H1 (cell line): ENCODE results near the gene WDR93. TPM values are rescaled to one million over a fixed set of nuclear protein-coding genes. Genes with fewer than 3 reads are reported as not detected.

ENCODE experiments used
- CTCF ChIA-PET: fragments of 300-600 bp; sonication (Branson Sonifier 250); formaldehyde crosslinking; loops from one replicate; lab custom pipeline; 2021; ENCODE audit not compliant: partially characterized antibody; lab: Charles Lee
- POLR2A ChIA-PET: fragments of 300-600 bp; sonication (Branson Sonifier 250); formaldehyde crosslinking; loops from one replicate; lab custom pipeline; 2021; ENCODE audit warnings: inconsistent platforms; ENCODE audit not compliant: partially characterized antibody; lab: Charles Lee
- DNase-seq, 2 experiments: peaks; one replicate each; pipeline versions ENCODE4 v3.0.0 to v3.0.0-alpha.2; 2010 to 2022; ENCODE audit warnings: low spot score in 2 of 2, low read depth in 1 of 2, mixed read lengths in 1 of 2
- FAIRE-seq: peaks from 2 replicates; lab custom pipeline; 2011; peaks lifted over from hg19 to GRCh38; lab: Jason Lieb, UNC
- H2AFZ ChIP-seq: 2 replicates; pipeline ENCODE4 v1.8.1; 2012; ENCODE audit warnings: low read length, inconsistent platforms
- H2AK5ac ChIP-seq: 2 replicates; pipeline ENCODE4 v1.6.1; 2013; ENCODE audit warnings: low read depth, low read length
- H2BK120ac ChIP-seq: replicated peaks from 2 replicates; pipeline ENCODE3; 2013; ENCODE audit warnings: low read depth, low read length, inconsistent platforms
- H2BK12ac ChIP-seq: 2 replicates; pipeline ENCODE4 v1.6.1; 2013; ENCODE audit warnings: low read depth, low read length
- H2BK15ac ChIP-seq: 2 replicates; pipeline ENCODE4 v1.6.1; 2013; ENCODE audit warnings: low read length
- H2BK20ac ChIP-seq: 2 replicates; pipeline ENCODE4 v1.6.1; 2013; ENCODE audit warnings: low read length
- H2BK5ac ChIP-seq: 2 replicates; pipeline ENCODE4 v1.6.1; 2013; ENCODE audit warnings: low read depth, low read length
- H3K14ac ChIP-seq: 2 replicates; pipeline ENCODE4 v1.6.1; 2013; ENCODE audit warnings: inconsistent platforms; ENCODE audit not compliant: insufficient read length
- H3K18ac ChIP-seq: 2 replicates; pipeline ENCODE4 v1.6.1; 2013; ENCODE audit warnings: low read length; ENCODE audit errors: extremely low read depth
- H3K23ac ChIP-seq: 2 replicates; pipeline ENCODE4 v1.6.1; 2013; ENCODE audit warnings: inconsistent platforms; ENCODE audit not compliant: insufficient read length
- H3K23me2 ChIP-seq: 2 replicates; pipeline ENCODE4 v1.6.1; 2013; ENCODE audit warnings: low read depth, low read length
- H3K27ac ChIP-seq: 2 replicates; pipeline ENCODE4 v1.6.1; 2011; ENCODE audit warnings: low read depth, low read length, inconsistent platforms
- H3K27me3 ChIP-seq, 4 experiments: replicated peaks in 1 of 4; 1 replicate in 1 of 4; 2 replicates in 3 of 4; pipeline versions ENCODE4 v1.6.1 to v1.8.1; 2011 to 2013; ENCODE audit warnings: low read length in 3 of 4, mild to moderate bottlenecking in 3 of 4, inconsistent platforms in 2 of 4, mixed read lengths in 2 of 4, moderate library complexity in 1 of 4; ENCODE audit not compliant: control insufficient read depth in 3 of 4, insufficient read depth in 3 of 4; ENCODE audit errors: extremely low read depth in 1 of 4
- H3K36me3 ChIP-seq, 4 experiments: 2 replicates each; pipeline versions ENCODE4 v1.6.1 to v1.8.1; 2011 to 2013; ENCODE audit warnings: mild to moderate bottlenecking in 4 of 4, low read length in 3 of 4, moderate library complexity in 2 of 4, control low read depth in 1 of 4, inconsistent platforms in 1 of 4; ENCODE audit not compliant: insufficient read depth in 4 of 4, control insufficient read depth in 2 of 4
- H3K4ac ChIP-seq: replicated peaks from 2 replicates; pipeline ENCODE3; 2013; ENCODE audit warnings: low read length, low read depth, mixed read lengths, inconsistent platforms; ENCODE audit not compliant: insufficient read length
- H3K4me1 ChIP-seq, 4 experiments: replicated peaks in 1 of 4; 1 replicate in 1 of 4; 2 replicates in 3 of 4; pipeline versions ENCODE4 v1.6.1 to v1.8.1; 2011 to 2013; ENCODE audit warnings: low read length in 3 of 4, inconsistent platforms in 2 of 4, mixed read lengths in 1 of 4; ENCODE audit not compliant: insufficient read depth in 4 of 4, control insufficient read depth in 3 of 4
- H3K4me2 ChIP-seq, 2 experiments: 2 replicates each; pipeline versions ENCODE4 v1.6.1 to v1.8.1; 2011 to 2013; ENCODE audit warnings: low read depth in 2 of 2, low read length in 2 of 2, control low read depth in 1 of 2, inconsistent platforms in 1 of 2, mild to moderate bottlenecking in 1 of 2; ENCODE audit not compliant: insufficient read depth in 1 of 2
- H3K4me3 ChIP-seq, 4 experiments: fragments of 200-600, 300-600 bp in 1 of 4; sonication (generic), shearing (Covaris generic), sonication (Bioruptor Twin) in 1 of 4; 2 replicates each; pipeline versions ENCODE4 v1.5.1 to v1.8.1; 2011 to 2016; ENCODE audit warnings: low read length in 4 of 4, low read depth in 3 of 4, control low read depth in 2 of 4, inconsistent platforms in 2 of 4, mild to moderate bottlenecking in 2 of 4, mixed read lengths in 1 of 4, moderate library complexity in 1 of 4; ENCODE audit not compliant: insufficient read depth in 2 of 4; ENCODE audit errors: extremely low read depth in 1 of 4
- H3K56ac ChIP-seq: replicated peaks from 2 replicates; pipeline ENCODE3; 2013; ENCODE audit warnings: low read depth, mild to moderate bottlenecking, mixed read lengths, low read length, inconsistent platforms; ENCODE audit not compliant: insufficient read length
- H3K79me1 ChIP-seq: 2 replicates; pipeline ENCODE4 v1.6.1; 2013; ENCODE audit warnings: low read depth, low read length, control low read depth
- H3K79me2 ChIP-seq, 2 experiments: 2 replicates each; pipeline versions ENCODE4 v1.6.1 to v1.8.1; 2012 to 2013; ENCODE audit warnings: low read length in 2 of 2, mild to moderate bottlenecking in 2 of 2, inconsistent platforms in 1 of 2; ENCODE audit not compliant: insufficient read depth in 2 of 2, control insufficient read depth in 1 of 2
- H3K9ac ChIP-seq, 4 experiments: replicated peaks in 1 of 4; 1 replicate in 1 of 4; 2 replicates in 3 of 4; pipeline versions ENCODE4 v1.6.1 to v1.8.1; 2011 to 2013; ENCODE audit warnings: low read depth in 3 of 4, low read length in 3 of 4, control low read depth in 2 of 4, mild to moderate bottlenecking in 2 of 4, moderate library complexity in 2 of 4, inconsistent platforms in 1 of 4; ENCODE audit errors: extremely low read depth in 1 of 4
- H3K9me3 ChIP-seq, 2 experiments: 2 replicates each; pipeline versions ENCODE4 v1.6.1 to v1.8.1; 2012 to 2013; ENCODE audit warnings: mild to moderate bottlenecking in 2 of 2, moderate library complexity in 2 of 2, control low read depth in 1 of 2, inconsistent platforms in 1 of 2, low read depth in 1 of 2, low read length in 1 of 2, mixed read lengths in 1 of 2; ENCODE audit not compliant: insufficient read depth in 2 of 2
- H4K20me1 ChIP-seq, 2 experiments: replicated peaks in 1 of 2; 2 replicates each; pipeline versions ENCODE3 to v1.8.1; 2011 to 2013; ENCODE audit warnings: inconsistent platforms in 2 of 2, low read length in 2 of 2, mild to moderate bottlenecking in 1 of 2; ENCODE audit not compliant: insufficient read depth in 2 of 2, control insufficient read depth in 1 of 2
- H4K5ac ChIP-seq: 2 replicates; pipeline ENCODE4 v1.6.1; 2013; ENCODE audit warnings: low read length, low read depth, mixed read lengths, inconsistent platforms; ENCODE audit not compliant: insufficient read length
- H4K8ac ChIP-seq: 2 replicates; pipeline ENCODE4 v1.8.0; 2013; ENCODE audit warnings: mild to moderate bottlenecking, moderate library complexity, low read length, inconsistent platforms; ENCODE audit not compliant: insufficient read depth; ENCODE audit errors: extremely low read depth
- H4K91ac ChIP-seq: replicated peaks from 2 replicates; pipeline ENCODE3; 2013; ENCODE audit warnings: low read length, mixed read lengths, inconsistent platforms; ENCODE audit not compliant: insufficient read length
- ATF3 ChIP-seq: IDR thresholded peaks from 2 replicates; pipeline ENCODE4 v1.6.1; 2011; ENCODE audit warnings: low read depth, mild to moderate bottlenecking, low read length; ENCODE audit not compliant: insufficient read depth
- CEBPB ChIP-seq: IDR thresholded peaks from 2 replicates; pipeline ENCODE4 v1.6.1; 2012; ENCODE audit warnings: low read depth, low read length
- CREB1 ChIP-seq: IDR thresholded peaks from 2 replicates; pipeline ENCODE4 v1.6.1; 2012; ENCODE audit warnings: inconsistent platforms
- GABPA ChIP-seq: IDR thresholded peaks from 2 replicates; pipeline ENCODE4 v1.6.1; 2011; ENCODE audit warnings: mild to moderate bottlenecking, low read length, moderate library complexity, borderline replicate concordance; ENCODE audit not compliant: insufficient read depth
- MAX ChIP-seq: IDR thresholded peaks from 2 replicates; pipeline ENCODE4 v1.6.1; 2012; ENCODE audit warnings: inconsistent platforms
- POLR2AphosphoS5 ChIP-seq: IDR thresholded peaks from 2 replicates; pipeline ENCODE4 v1.6.1; 2011; ENCODE audit warnings: low read depth, low read length
- RAD21 ChIP-seq, 2 experiments: IDR thresholded peaks in 1 of 2; conservative IDR thresholded peaks in 1 of 2; 2 replicates each; pipeline ENCODE4 v1.6.1; 2011; ENCODE audit warnings: low read depth in 2 of 2, low read length in 2 of 2, improper control_type of control experiment in 1 of 2, inconsistent platforms in 1 of 2, mild to moderate bottlenecking in 1 of 2, moderate library complexity in 1 of 2
- WGBS, 2 experiments: shearing (Covaris generic) in 1 of 2; methylation state at CpG; one replicate each; pipeline versions ENCODE4 v1.1.6 to v1.1.7; 2013 to 2015; ENCODE audit warnings: low lambda C conversion rate in 2 of 2, mixed read lengths in 2 of 2, inconsistent platforms in 1 of 2, low coverage in 1 of 2, missing lambda C conversion rate in 1 of 2; ENCODE audit not compliant: insufficient replicate concordance in 2 of 2, insufficient coverage in 1 of 2, insufficient read length in 1 of 2; ENCODE audit errors: extremely low coverage in 1 of 2, missing lambda C conversion rate in 1 of 2; 5-methylcytosine and 5-hydroxymethylcytosine counted together
- polyA plus RNA-seq, 7 experiments: library from polyadenylated mRNA; depleted of rRNA in 3 of 7; stranded (reverse) in 5 of 7; unstranded in 2 of 7; fragments of >200 nt in 5 of 7; fragments of 200-250 nt in 2 of 7; gene quantifications; 1 replicate in 5 of 7; 2 replicates in 1 of 7; 4 replicates in 1 of 7; pipeline versions ENCODE4 v1.2.1 to v1.2.3, GENCODE V29; 2011 to 2013; ENCODE audit warnings: missing spikeins in 2 of 7, mixed read lengths in 2 of 7
- total RNA-seq: library from RNA; stranded (reverse); fragmentation: NEBNext Ultra II Directional; extraction: Animal tissue kit (Norgen Biotek cat#: 25700); gene quantifications from 2 replicates; pipeline ENCODE4 v1.2.1, GENCODE V29; 2021
- TF ChIP-seq, protein P1 (sequence below), 3 experiments: IDR thresholded peaks; 1 replicate in 2 of 3; 2 replicates in 1 of 3; pipeline versions ENCODE4 v1.5.1 to v1.6.1; 2011; ENCODE audit warnings: low read length in 3 of 3, mild to moderate bottlenecking in 3 of 3, inconsistent platforms in 2 of 3, low read depth in 1 of 3, moderate library complexity in 1 of 3; ENCODE audit not compliant: insufficient read depth in 1 of 3; ENCODE audit errors: control extremely low read depth in 1 of 3

Gene WDR93
- total and polyA plus RNA-seq, 2 of the 8 experiments (the other 6 are each of a cell fraction or from before 2014, with no cell fraction given), result 0.03 TPM; not detected in 1

DNA sequence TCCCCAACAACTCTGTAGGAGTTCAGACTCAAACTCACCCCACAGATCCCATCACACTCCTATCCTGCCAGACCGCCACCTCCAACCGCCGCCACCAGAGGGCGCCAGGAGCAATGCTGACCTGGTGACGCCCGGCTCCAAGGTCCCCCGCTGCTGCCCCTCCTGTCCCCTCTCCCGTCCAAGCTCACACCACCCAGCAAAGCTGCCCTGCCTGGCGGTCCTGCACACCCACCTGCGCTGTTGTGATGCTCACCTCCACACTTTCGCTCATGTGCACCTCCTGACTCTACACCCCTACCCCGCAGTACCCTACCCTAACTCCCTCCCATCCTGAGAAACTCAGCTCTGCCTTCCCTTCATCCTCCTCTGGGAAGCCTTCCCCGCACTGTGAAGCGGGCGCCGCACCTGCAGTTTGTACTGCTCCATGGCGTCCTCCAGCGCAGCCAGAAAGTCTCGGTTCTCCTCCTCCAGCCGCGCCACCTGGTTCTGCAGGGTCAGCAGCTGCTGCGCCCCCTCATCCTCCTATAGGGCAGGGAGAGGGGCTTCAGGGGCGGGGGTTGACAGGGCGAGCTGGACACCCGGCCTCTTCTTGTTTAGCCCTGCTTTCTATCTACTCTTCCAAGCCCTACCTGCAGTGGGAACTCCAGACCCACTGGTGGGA lies 43.3 kb upstream of the WDR93 start:
- Histone ChIP-seq H2BK15ac (no peak overlapping the region), H3K4ac (no peak overlapping the region), H3K14ac (no peak overlapping the region), H2BK20ac (no peak overlapping the region), H3K27me3 (no peaks in the 10 kb centered on the region), H2AFZ (no peak overlapping the region; the same call in 1 of the 2 replicates), H3K4me2 (peak overlapping the region; percentile 10 to 62), H3K18ac (no peak overlapping the region), H2BK12ac (no peak overlapping the region), H2BK120ac (no peak overlapping the region), H4K5ac (no peak overlapping the region), H3K56ac (no peak overlapping the region), H4K8ac (no peak overlapping the region), H3K79me1 (no peaks in the 10 kb centered on the region), H4K20me1 (peaks cover 0 to 7% of the 10 kb centered on the region in 2 experiments), H3K36me3 (peaks cover 0 to 20% (median 9%) of the 10 kb centered on the region in 4 experiments; a peak in 5 of 8 replicates), H2AK5ac (no peak overlapping the region), H4K91ac (no peak overlapping the region), H2BK5ac (no peak overlapping the region), H3K9ac (no peak overlapping the region), H3K27ac (no peak overlapping the region), H3K9me3 (no peaks in the 10 kb centered on the region), H3K4me3 (peak overlapping the region in 1 of 4 experiments; percentile 17; a peak in 1 of 8 replicates), H3K23ac (no peak overlapping the region), H3K79me2 (no peaks in the 10 kb centered on the region), H3K23me2 (no peaks in the 10 kb centered on the region), H3K4me1 (no peaks in the 10 kb centered on the region)
- POLR2A ChIA-PET, result interaction anchor here (1.1 to 1.3 kb wide), 3 partner anchors 9 to 24 kb away, joined by 3 to 4 read pairs (median 4); no protein-coding TSS in a partner anchor
- WGBS, 2 experiments, result 61% methylated on average over 25 of the region's 25 CpGs; no CpG with 5 or more reads in 1 of the 2 experiments
- FAIRE-seq (no peak), DNase-seq (peak; percentile 39 to 99)
- CTCF ChIA-PET, result interaction anchor here (0.6 to 5.1 kb wide), 20 partner anchors 11 to 271 kb away, joined by 3 to 43 read pairs (median 5); no protein-coding TSS in a partner anchor
- TF ChIP-seq CREB1 (peak; percentile 75), CEBPB (no peak), RAD21 (IDR thresholded peaks at IDR 0.05 in 1 of 2, conservative IDR thresholded peaks at IDR 0.05 in 1 of 2; ENCODE audit: low read depth in 2 of 2, low read length in 2 of 2) (peak; percentile 58 to 64), GABPA (peak; percentile 44; the same call in 1 of the 2 replicates), ATF3 (no peak), POLR2AphosphoS5 (0 out of 2 replicates have a peak, but pooled peaks have one; percentile 18), MAX (peak; percentile 28; the same call in 1 of the 2 replicates)
- TF ChIP-seq, protein P1, sequence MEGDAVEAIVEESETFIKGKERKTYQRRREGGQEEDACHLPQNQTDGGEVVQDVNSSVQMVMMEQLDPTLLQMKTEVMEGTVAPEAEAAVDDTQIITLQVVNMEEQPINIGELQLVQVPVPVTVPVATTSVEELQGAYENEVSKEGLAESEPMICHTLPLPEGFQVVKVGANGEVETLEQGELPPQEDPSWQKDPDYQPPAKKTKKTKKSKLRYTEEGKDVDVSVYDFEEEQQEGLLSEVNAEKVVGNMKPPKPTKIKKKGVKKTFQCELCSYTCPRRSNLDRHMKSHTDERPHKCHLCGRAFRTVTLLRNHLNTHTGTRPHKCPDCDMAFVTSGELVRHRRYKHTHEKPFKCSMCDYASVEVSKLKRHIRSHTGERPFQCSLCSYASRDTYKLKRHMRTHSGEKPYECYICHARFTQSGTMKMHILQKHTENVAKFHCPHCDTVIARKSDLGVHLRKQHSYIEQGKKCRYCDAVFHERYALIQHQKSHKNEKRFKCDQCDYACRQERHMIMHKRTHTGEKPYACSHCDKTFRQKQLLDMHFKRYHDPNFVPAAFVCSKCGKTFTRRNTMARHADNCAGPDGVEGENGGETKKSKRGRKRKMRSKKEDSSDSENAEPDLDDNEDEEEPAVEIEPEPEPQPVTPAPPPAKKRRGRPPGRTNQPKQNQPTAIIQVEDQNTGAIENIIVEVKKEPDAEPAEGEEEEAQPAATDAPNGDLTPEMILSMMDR (IDR thresholded peaks at IDR 0.05; ENCODE audit: control extremely low read depth in 1 of 3, insufficient read depth in 1 of 3, low read depth in 1 of 3, low read length in 3 of 3), result peak; percentile 85 to 98 (median 98)
